GM19455 (cell line): Measurements from ENCODE around the gene IL36A.

ENCODE experiments used
- ATAC-seq: cut with Tn5 transposase; IDR thresholded peaks from one replicate; pipeline ENCODE4 v1.9.1; 2021; ENCODE audit not compliant: unreplicated experiment

Gene IL36A

GRCh38 chr2:113005030-113005509, at the start of gene IL36A:
Gene IL36A (plus strand): TSS chr2:113005459. CDS start chr2:113005872, 413 bp downstream.
- ATAC-seq = no peak

- no peak for ATAC-seq
Measured at GRCh38 chr2:112957511-112957910, 47.7 kb upstream of the IL36A start.

DNA sequence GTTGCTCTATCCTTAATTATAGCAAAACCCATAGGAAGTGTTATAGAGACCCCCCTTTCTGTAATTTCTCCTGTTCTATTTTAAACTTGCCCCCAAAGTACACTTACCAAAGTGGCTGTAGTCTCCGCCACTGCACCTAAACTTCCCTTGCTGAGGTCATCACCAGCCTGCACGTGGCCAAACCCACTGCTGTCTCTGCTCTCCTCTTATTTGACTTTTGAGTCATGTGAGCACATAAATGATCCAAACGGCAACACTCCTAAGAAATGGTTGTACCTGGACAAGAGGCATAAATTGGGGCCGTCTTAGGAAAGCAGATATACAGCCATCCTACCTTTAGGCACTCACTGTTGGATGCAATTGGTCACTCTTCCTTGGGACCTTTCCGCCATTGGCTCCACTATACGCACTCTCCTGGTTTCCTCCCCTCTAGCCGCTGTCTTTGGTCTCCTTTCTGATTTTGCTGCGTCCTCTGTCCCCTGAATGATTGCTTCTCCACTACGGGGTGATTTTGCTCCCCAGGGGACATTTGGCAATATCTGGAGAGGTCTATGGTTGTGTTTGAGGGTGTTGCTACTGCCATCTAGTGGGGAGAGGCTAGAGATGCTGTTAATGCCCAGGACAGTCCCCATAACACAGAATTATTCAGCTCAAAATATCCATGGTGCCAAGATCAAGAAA, 46.7 kb upstream of the IL36A start:
- no peak for ATAC-seq

DNA sequence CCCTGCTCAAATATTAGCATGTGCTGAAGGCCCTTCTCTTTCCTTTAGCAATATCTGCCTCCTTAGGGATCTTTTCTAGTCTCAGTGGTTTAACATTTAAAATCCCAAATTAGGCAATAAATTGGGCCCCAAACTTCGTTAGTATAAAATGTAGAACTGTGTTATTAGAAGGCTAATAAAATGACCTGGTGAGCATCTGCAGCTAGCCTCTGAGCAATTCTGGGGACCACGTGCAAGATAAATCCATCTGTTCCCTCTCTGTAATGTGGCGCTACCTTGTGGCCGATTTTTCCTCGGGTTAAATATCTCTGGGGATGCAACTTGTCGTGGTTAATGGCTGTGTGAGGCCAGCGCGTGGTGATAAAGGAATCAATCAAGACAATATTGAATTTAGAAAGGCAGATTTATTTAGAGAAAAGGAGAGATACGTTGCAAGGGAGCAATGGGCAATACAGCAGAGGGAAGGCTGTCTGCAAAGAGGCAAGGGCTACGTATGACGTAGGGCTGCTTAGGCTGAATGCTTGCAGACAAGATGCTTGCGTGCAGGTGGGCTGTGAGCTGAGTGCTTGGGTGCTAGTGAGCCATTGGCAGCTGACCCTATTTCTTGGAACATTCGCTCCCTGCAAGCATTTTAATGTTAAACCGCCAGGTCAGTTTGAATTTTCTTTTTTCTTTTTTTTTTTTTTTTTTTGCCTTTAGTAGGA, 46.0 kb upstream of the IL36A start:
- ATAC-seq = no peak

DNA sequence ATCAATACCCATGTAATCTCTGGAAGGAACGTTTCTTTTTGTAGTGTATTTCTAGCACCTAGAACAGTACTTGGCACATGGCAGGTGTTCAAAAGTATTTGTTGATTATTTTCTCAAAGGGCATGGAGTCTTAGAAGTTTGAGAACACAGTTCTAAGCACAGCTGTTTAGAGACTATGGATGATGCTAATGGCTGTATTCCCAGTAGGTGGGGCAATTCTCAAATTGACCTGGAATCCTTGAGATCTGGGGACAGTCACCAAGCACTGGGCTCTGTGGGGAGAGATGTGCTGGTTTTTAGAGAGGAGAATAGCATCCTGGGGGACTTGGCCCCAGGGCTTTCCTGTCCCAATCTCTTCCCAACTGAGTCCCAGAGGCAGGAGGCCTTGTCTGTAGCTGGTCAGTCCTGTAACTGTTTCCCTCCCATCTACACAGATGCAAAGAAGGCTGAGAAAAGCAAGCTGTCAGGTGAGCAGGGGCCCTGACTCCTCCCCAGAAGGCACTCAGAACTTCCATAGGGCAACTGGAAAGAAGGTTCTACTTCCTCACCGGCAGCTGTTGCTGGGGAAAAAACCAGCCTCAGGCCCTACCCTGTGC, 44.9 kb upstream of the IL36A start:
- ATAC-seq = no peak

DNA sequence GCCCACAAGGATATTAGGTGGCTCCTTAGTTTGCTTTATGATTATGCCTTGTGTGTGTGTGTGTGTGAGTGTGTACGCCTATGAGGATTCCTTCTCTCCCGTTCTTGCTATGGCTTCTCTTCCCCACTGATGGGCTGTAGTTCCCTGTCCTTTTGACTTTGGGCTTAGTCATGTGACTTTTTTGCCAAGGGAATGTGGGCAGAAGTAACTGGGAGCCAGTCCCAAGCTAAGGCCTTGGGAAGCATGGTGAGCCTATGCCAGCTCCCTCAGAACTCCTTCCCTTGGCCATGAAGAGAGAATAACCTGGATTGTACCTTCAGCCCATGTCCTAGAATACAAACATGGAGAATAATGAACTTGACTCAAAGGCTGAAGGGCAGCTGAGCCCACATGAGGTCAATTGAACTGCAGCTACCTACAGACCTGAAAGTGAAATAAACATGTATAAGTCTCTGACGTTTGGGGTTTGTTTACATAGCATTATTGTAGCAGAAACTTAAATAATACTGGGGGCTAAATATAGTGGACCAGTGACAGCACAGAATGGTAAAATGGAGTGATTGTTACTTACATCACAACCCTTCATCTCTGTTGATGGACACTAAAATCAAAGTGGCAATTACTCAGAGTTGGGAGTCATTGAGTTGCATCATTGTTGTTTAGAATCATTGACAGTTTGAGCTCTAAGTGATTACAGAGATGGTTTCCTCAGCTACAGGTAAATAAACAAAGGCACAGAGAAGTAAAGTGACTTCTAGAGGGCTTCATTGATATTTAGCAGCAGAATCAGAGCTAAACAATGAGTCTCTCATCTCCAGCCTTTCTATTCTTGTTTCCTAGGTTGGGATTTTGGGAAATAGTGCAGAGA, 42.7 kb upstream of the IL36A start:
- no peak for ATAC-seq

GRCh38 chr2:112967023-112967422, 38.2 kb upstream of the IL36A start:
- no peak for ATAC-seq

GRCh38 chr2:112972423-112973086, 32.7 kb upstream of the IL36A start:
- no peak for ATAC-seq

- ATAC-seq = no peak
Measured at GRCh38 chr2:112973156-112973555, 32.1 kb upstream of the IL36A start.

GRCh38 chr2:112977559-112978056, 27.7 kb upstream of the IL36A start, which contains the start of gene IL36G:
Gene IL36G (plus strand): TSS chr2:112978006. CDS start chr2:112978639, 633 bp downstream.
- no peak for ATAC-seq

GRCh38 chr2:112979731-112980130, 25.5 kb upstream of the IL36A start:
- no peak for ATAC-seq

DNA sequence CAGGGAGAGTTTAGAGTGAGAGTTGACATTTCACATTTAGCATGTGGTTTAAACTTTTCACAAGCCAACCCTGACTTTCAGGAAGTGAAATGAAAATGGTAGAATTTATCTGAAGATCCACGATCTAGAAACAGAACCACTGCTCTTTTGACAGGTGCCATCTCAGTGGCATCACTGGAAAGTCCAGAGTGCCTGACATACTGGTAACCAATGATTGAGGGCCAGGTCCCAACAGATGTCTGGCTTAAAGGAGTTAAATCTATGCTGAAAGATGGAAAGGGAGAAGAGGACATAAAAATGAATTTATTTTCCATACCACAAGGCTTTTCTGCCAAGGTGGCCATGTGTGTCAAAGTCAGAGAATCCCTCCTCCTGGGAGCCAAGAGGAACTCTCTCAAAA, 24.7 kb upstream of the IL36A start:
- no peak for ATAC-seq

DNA sequence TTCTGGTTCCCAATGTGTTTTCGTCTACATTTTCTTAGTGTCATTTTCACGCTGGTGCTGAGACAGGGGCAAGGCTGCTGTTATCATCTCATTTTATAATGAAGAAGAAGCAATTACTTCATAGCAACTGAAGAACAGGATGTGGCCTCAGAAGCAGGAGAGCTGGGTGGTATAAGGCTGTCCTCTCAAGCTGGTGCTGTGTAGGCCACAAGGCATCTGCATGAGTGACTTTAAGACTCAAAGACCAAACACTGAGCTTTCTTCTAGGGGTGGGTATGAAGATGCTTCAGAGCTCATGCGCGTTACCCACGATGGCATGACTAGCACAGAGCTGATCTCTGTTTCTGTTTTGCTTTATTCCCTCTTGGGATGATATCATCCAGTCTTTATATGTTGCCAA, 20.2 kb upstream of the IL36A start:
- ATAC-seq = no peak

DNA sequence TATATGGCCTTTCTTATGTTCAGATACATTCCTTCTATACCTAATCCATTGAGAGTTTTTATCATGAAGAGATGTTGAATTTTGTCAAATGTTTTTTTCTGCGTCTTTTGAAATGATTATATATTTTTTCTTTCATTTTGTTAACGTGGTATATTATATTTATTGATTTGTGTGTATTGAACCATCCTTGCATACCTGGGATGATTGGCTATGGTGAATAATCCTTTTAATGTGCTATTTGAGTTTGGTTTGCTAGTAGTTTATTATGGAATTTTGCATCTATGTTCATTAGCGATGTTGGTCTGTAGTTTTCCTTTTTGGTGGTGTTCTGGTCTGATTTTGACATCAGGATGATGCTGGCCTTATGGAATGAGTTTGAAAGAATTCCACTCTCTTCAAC, 15.6 kb upstream of the IL36A start:
- ATAC-seq = no peak

- ATAC-seq = no peak
Measured at GRCh38 chr2:112993831-112994230, 11.4 kb upstream of the IL36A start.

DNA sequence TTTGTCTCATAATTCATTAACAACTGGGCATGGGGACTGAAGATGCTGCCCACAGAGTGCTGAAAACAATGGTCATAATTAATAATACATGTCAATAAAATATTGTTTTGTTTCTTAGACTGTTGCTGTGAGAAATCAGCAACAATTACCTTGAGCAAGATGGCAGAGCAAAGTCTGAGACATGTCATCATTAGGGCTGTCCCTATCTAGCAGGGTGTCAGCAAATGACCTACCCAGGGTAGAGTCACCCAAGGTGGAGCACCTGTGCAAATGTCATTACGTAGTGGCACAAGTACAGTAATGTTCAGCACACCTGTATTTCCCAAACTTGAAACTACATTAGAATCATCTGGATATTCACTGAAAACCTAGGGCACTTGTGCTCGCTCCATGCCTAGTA, 10.6 kb upstream of the IL36A start:
- no peak for ATAC-seq

GRCh38 chr2:112995346-112995920, 9.8 kb upstream of the IL36A start:
- no peak for ATAC-seq

- no peak for ATAC-seq
Measured at GRCh38 chr2:112996635-112997034, 8.6 kb upstream of the IL36A start.

DNA sequence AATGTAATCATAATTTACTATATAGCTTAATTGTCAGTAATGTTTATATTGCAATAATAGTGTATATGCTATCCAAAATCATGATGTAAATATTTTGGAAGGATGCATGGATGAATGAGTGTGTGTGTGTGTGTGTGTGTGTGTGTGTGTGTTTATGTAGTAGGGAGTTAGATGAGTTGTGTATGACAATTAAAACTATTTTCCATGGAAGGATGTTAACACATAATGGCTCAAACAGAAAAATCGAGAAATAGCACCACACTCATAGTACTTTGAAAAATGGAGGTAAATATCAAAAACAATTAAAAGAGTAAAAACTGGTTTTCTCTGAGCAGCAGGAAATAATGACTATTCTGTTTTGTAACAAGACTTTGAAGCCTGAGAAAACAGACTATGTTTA, 8.1 kb upstream of the IL36A start:
- no peak for ATAC-seq

DNA sequence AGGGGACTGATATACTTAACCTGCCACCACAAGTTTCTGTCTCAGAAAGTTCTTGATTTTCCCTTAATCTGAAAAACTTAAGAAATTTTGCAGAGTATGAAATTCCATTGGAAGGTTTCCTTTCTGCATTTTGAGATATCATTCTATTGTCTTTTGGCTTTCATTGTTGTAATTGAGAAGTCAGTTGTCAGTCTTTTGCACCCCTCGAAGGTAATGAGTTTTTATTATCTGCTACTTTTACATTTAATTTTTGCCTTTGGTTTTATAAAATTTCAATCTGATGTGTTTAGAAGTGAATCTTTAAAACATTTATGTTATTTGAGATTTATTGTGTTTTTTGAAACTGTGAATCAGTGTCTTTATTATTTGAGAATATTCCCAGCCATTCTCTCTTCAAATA, 4.8 kb upstream of the IL36A start:
- ATAC-seq = no peak
